Stimulated activated CD4-positive, alpha-beta T cell treated with anti-CD3 and anti-CD28 coated beads, Interleukin-12 subunit alpha, Interleukin-12 subunit beta, amount 100 ng/mL, for 24 hours (primary cell): ENCODE data around the gene PRDM13.
"Not testable (repeated sequence)": the region's sequence is repeated elsewhere in the genome, so short reads cannot be mapped to it uniquely, and the experiment has no call there.

Source experiments
- DNase-seq, 2 experiments: peaks; one replicate each; pipeline ENCODE4 v3.0.0-alpha.2; 2020; ENCODE audit warnings: low read depth in 2 of 2

PRDM13 gene

GRCh38 chr6:99603421-99604165 is 3.0 kb upstream of the PRDM13 start:
- DNase-seq: no peak

GRCh38 chr6:99604166-99605073 is 2.2 kb upstream of the PRDM13 start:
- no peak for DNase-seq

DNA sequence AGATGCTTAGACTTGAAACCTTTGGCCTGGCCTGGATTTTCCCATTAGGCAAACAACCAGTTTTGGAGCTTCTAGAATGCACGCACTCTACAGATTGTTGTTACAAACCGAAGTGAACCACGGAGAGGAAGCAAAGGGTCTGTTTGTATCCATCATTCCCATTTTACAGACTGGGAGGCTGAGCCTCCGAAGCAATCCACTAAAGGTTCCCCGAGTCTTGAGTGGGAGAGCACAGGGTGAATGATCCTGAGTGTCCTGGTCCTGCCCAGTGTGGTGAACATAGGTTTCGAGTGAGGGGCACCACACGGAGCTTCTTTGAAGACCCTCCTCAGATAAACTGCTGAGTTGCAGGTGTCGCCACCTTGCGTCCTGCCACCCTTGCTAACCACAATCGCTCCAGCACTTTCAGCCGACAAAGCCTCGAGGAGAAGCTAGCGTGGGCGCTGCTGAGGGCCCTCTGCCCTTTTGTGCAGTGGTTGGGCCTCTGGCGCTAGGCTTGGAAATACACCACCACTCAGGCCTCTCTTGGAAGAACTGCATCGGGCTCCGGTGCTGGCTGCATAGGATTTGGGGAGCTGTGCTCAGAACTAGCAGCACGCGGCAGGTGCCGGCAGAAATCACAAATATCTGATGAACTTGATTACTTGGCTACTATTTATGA is 1.4 kb upstream of the PRDM13 start:
- DNase-seq: no peak

- no peak for DNase-seq
Observed at GRCh38 chr6:99605911-99606655, 550 bp upstream of the PRDM13 start.

GRCh38 chr6:99607416-99608036 is 893 bp downstream of the PRDM13 start:
- DNase-seq: no peak

GRCh38 chr6:99608059-99608885 is 1.6 kb downstream of the PRDM13 start:
- no peak for DNase-seq

DNA sequence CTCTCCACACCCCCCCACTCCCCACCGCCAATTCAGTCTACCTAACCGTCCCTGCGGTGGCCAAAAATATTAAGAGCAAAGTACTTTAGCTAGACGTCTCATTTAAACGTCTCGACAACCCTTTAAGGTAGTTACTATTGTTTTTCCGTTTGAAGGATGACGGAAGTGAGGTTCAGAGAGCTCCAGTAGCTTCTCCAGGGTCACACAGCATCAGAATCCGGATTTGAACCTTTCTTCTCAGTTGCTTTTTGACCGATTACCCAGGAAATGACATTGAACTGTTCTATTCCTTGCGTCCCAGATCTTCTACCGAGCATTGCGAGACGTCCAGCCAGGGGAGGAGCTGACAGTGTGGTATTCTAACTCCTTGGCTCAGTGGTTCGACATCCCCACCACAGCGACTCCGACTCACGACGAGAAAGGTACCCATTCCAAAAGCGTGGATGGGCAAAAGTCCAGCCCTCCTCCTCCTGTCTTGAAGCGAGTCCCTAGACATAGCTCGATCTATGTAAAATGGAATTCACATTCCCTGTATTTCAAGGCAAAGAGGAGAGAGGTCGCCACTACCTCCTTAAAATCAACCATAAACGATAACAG is 2.4 kb downstream of the PRDM13 start:
- no peak for DNase-seq

DNA sequence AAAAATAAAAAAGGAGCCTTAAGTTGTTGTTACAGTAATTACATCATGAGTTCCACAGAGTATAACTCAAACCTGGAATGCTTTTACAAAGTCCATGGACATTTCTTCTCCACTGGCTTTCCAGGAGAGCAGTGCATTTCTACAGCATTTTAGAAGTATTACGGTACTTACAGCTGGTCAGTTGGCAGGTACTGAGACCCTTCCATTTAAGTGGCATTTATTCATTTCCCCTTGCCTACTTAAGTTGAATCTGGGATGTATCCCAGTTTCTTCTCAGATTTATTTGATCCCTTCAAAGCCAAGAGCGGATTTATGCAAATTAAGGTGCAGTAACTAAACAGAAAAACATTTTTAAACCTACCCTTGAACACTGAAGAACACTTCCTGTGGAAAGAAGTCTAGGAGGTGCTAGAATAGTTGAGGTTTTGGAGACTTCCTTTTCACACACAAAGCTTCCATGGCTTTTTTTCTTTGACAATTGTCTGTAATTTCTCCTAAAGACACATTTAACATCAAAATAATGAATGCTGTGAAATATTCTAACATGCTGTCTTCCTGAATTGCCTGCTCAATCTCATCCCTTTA is 3.4 kb downstream of the PRDM13 start:
- DNase-seq: no peak

DNA sequence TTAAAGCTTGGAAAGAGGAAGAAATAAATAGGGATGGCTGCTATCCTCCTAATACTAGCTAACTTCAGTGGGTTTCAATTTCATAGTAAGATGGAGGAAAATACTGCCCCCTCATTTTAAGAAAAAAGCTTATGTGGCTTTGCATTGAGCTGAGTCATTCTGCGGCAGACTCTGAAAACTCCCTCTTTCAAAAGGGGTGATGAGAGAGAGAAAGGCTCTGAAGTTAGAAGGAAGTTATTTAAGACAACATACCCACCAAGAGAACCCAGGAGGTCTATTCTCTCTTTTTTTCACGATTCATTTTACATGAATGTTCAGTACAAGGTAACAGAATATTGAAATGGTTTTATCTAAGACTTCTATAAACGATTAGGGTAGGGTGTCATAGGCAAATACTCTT is 4.5 kb downstream of the PRDM13 start:
- no peak for DNase-seq

DNA sequence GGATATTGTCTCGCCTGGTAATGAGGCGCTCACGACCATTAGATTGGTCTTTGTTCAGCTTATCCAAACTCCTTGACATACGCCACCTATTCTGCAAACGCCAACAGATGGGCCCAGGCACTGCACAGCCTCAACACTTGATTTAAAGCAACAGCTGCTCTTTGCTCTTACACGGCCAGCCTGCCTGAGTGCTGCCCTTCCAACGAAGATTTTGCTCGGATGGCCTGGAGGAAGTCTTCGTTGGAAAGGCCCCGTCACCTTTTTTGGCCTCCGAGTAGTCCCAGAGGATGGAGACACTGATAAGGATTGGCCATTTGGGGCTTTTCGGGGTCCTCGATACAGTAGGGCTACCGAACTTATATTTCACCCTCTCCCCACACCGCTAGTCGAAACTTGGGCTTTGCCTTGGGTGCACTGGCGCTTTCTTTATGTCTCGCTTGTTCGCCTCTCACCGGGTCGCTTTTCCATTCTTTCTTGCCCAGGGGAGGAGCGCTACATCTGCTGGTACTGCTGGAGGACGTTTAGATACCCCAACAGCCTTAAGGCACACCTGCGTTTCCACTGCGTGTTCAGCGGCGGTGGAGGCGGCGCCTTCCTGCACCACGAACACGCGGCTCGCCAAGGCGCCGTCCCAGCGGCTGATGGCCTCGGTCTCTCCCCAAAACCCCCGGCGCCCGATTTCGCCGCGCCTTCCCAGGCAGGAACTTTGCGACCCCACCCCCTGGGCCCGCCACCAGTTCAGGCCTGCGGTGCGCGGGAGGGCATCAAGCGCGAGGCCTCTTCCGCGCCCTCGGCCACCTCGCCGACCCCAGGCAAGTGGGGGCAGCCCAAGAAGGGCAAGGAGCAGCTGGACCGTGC is 6.1 kb downstream of the PRDM13 start:
- no peak for DNase-seq

- DNase-seq: no peak
Observed at GRCh38 chr6:99613409-99613704, 6.7 kb downstream of the PRDM13 start.

DNA sequence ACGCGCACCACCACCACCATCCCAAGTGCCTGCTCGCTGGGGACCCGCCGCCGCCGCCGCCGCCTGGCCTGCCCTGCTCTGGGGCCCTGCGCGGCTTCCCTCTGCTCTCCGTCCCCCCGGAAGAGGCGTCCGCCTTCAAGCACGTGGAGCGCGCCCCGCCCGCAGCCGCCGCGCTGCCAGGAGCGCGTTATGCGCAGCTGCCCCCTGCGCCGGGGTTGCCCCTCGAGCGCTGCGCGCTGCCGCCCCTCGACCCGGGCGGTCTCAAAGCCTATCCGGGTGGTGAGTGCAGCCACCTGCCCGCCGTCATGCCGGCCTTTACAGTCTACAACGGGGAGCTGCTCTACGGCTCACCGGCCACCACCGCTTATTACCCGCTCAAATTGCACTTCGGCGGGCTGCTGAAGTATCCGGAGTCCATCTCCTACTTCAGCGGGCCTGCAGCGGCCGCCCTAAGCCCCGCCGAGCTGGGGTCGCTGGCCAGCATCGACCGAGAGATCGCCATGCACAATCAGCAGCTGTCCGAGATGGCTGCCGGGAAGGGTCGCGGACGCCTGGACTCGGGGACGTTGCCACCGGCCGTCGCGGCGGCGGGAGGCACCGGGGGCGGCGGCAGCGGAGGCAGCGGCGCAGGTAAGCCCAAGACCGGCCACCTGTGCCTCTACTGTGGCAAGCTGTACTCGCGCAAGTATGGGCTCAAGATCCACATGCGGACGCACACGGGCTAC is 7.2 kb downstream of the PRDM13 start:
- no peak for DNase-seq

- no peak for DNase-seq
Observed at GRCh38 chr6:99614430-99615186, 8.0 kb downstream of the PRDM13 start.

DNA sequence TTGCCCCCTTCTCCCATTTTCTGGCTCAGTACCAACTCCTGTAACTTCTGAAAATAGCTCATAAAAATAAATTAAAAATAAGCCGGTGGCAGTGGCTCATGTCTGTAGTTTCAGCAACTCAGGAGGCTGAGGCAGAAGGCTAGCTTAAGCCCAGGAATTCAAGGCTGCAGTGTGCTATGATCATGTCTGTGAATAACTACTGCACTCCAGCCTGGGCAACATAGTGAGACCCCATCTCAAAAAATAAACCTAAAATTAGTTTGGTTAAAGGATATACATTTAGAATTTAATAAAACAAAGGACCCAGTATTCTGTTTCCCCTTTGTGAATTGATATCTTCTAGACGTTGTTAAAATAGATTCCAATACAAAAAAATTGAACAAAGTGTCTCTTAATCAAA is 10.5 kb downstream of the PRDM13 start:
- DNase-seq: no peak

- no peak for DNase-seq
Observed at GRCh38 chr6:99618649-99619408, 12.2 kb downstream of the PRDM13 start.

GRCh38 chr6:99619409-99619762 is 12.8 kb downstream of the PRDM13 start:
- no peak for DNase-seq

DNA sequence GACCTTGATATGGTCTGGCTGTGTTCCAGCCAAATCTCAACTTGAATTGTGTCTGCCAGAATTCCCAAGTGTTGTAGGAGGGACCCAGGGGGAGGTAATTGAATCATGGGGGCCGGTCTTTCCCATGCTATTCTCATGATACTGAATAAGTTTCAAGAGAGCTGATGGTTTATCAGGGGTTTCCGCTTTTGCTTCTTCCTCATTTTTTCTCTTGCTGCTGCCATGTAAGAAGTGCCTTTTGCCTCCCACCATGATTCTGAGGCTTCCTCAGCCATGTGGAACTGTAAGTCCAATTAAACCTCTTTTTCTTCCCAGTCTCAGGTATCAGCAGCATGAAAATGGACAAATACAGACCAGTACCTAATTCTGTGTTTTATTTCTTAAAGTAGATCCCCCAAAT is 15.4 kb downstream of the PRDM13 start:
- DNase-seq: not testable (repeated sequence)
